Suppressor macrophage treated with lipopolysaccharide for 4 hours (primary cell): ENCODE measurements around the gene CFAP58.

ENCODE experiments used
- DNase-seq: peaks from one replicate; pipeline ENCODE4 v3.0.0-alpha.2; 2020

CFAP58 gene

GRCh38 chr10:104336821-104337467 is 16.7 kb upstream of the CFAP58 start:
- DNase-seq = peak; percentile 76

GRCh38 chr10:104337521-104337984 is 16.1 kb upstream of the CFAP58 start:
- DNase-seq = peak; percentile 79

GRCh38 chr10:104337985-104338735 is 15.5 kb upstream of the CFAP58 start, which contains the start of gene ITPRIP:
ITPRIP (minus strand) TSS chr10:104338465; CDS start chr10:104316051, 22,414 bp downstream.
- peak; percentile 90 for DNase-seq

- DNase-seq = peak; percentile 36
Observed at GRCh38 chr10:104339469-104340110, 14.0 kb upstream of the CFAP58 start.

- DNase-seq = no peak
Observed at GRCh38 chr10:104340111-104340526, 13.5 kb upstream of the CFAP58 start.

- no peak for DNase-seq
Observed at GRCh38 chr10:104340641-104341040, 13.0 kb upstream of the CFAP58 start.

GRCh38 chr10:104342941-104343411 is 10.7 kb upstream of the CFAP58 start:
- DNase-seq = no peak

- no peak for DNase-seq
Observed at GRCh38 chr10:104344219-104344618, 9.4 kb upstream of the CFAP58 start.

- no peak for DNase-seq
Observed at GRCh38 chr10:104345515-104345914, 8.1 kb upstream of the CFAP58 start.

GRCh38 chr10:104345941-104346340 is 7.7 kb upstream of the CFAP58 start:
- DNase-seq = no peak

- DNase-seq = no peak
Observed at GRCh38 chr10:104347295-104348045, 6.2 kb upstream of the CFAP58 start.

GRCh38 chr10:104348601-104349000 is 5.0 kb upstream of the CFAP58 start:
- no peak for DNase-seq

- peak; percentile 94 for DNase-seq
Observed at GRCh38 chr10:104349623-104350126, 4.0 kb upstream of the CFAP58 start.

GRCh38 chr10:104350127-104350635 is 3.5 kb upstream of the CFAP58 start:
- peak; percentile 62 for DNase-seq

- peak; percentile 95 for DNase-seq
Observed at GRCh38 chr10:104351061-104351702, 2.5 kb upstream of the CFAP58 start.

- peak; percentile 81 for DNase-seq
Observed at GRCh38 chr10:104351919-104352318, 1.7 kb upstream of the CFAP58 start.

GRCh38 chr10:104359811-104360210 is 6.2 kb downstream of the CFAP58 start:
- no peak for DNase-seq

GRCh38 chr10:104367904-104368303 is 14.3 kb downstream of the CFAP58 start:
- no peak for DNase-seq

GRCh38 chr10:104368381-104368780 is 14.7 kb downstream of the CFAP58 start:
- no peak for DNase-seq

- no peak for DNase-seq
Observed at GRCh38 chr10:104371753-104372152, 18.1 kb downstream of the CFAP58 start.

- peak; percentile 42 for DNase-seq
Observed at GRCh38 chr10:104374591-104374990, 21.0 kb downstream of the CFAP58 start.

GRCh38 chr10:104376784-104377300 is 23.2 kb downstream of the CFAP58 start:
- DNase-seq = no peak
